ENCODE results near the gene CYP27C1.

CYP27C1 gene

DNA sequence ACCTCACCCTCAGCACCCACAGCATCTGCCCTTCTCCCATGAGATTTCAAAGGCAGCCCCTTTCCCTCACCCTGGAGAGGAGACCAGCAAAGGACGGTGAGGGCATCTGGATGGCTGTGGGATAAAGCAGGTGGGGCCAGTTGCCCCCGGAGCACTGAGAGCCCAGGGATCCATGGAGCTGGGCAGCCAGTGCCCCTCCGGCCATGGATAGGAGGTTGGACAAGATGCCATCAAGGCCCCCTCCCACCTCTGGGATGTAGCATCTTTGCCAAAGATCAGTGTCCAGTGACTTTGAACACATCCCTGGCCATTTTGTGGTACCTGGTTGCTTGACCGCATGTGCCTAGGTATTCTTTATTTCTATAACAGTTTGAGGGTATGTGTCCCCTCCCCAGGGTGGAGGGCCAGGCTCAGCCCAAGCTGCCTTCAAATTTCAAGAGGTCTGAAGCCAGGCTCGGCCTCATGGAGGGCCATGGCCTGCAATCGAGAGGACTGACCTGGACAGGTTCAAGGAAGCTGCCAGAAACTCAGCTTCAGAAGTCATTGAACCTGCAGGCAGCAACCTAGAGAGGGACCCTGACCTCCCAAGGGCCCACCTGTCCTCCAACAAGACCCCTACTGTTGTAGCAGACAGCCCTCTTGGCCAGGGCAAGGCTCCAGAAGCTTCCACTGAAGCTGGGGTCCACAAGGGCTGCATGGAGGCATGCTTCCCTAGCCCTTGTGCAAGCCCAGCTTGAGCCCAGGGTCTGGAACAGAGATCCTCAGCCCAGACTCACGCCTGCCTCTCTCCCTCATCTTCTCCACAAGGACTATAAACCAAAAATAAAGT is 57.6 kb downstream of the CYP27C1 start:
- no peaks in the 10 kb centered on the region for H3K4me1 ChIP-seq (ENCODE audit: insufficient read depth, low read length, severe bottlenecking)
- no peak overlapping the region for H3K4me2 ChIP-seq (ENCODE audit: low read length)
- no peak overlapping the region for H3K9ac ChIP-seq (ENCODE audit: low read length)
- no peaks in the 10 kb centered on the region for H3K9me2 ChIP-seq (ENCODE audit: low read depth, low read length)
- H3K27me3 ChIP-seq (ENCODE audit: insufficient read depth, low read length), result peaks cover 4% of the 10 kb centered on the region; the same call in 1 of the 2 replicates
- no peaks in the 10 kb centered on the region for H4K20me1 ChIP-seq (ENCODE audit: insufficient read depth, low read length)
- no peaks in the 10 kb centered on the region for H3F3A ChIP-seq (ENCODE audit: insufficient read depth, low read length)
- H3K36me3 ChIP-seq (ENCODE audit: insufficient read depth, low read length), result no peaks in the 10 kb centered on the region
- H2AFZ ChIP-seq (ENCODE audit: low read length), result no peak overlapping the region
- no peaks in the 10 kb centered on the region for H3K9me3 ChIP-seq (ENCODE audit: low read length)
- H3K27ac ChIP-seq (ENCODE audit: low read depth, low read length, poor library complexity, severe bottlenecking), result no peak overlapping the region
- H3K79me2 ChIP-seq (ENCODE audit: insufficient read depth, low read length), result no peaks in the 10 kb centered on the region
- H3K4me3 ChIP-seq (ENCODE audit: low read depth, low read length, poor library complexity, severe bottlenecking), result no peak overlapping the region
- TF ChIP-seq, protein P1, sequence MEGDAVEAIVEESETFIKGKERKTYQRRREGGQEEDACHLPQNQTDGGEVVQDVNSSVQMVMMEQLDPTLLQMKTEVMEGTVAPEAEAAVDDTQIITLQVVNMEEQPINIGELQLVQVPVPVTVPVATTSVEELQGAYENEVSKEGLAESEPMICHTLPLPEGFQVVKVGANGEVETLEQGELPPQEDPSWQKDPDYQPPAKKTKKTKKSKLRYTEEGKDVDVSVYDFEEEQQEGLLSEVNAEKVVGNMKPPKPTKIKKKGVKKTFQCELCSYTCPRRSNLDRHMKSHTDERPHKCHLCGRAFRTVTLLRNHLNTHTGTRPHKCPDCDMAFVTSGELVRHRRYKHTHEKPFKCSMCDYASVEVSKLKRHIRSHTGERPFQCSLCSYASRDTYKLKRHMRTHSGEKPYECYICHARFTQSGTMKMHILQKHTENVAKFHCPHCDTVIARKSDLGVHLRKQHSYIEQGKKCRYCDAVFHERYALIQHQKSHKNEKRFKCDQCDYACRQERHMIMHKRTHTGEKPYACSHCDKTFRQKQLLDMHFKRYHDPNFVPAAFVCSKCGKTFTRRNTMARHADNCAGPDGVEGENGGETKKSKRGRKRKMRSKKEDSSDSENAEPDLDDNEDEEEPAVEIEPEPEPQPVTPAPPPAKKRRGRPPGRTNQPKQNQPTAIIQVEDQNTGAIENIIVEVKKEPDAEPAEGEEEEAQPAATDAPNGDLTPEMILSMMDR (IDR thresholded peaks at IDR 0.05; ENCODE audit: low read length), result no peak
- TF ChIP-seq EZH2 (IDR thresholded peaks at IDR 0.05; ENCODE audit: borderline replicate concordance, low read length), result no peak

DNA sequence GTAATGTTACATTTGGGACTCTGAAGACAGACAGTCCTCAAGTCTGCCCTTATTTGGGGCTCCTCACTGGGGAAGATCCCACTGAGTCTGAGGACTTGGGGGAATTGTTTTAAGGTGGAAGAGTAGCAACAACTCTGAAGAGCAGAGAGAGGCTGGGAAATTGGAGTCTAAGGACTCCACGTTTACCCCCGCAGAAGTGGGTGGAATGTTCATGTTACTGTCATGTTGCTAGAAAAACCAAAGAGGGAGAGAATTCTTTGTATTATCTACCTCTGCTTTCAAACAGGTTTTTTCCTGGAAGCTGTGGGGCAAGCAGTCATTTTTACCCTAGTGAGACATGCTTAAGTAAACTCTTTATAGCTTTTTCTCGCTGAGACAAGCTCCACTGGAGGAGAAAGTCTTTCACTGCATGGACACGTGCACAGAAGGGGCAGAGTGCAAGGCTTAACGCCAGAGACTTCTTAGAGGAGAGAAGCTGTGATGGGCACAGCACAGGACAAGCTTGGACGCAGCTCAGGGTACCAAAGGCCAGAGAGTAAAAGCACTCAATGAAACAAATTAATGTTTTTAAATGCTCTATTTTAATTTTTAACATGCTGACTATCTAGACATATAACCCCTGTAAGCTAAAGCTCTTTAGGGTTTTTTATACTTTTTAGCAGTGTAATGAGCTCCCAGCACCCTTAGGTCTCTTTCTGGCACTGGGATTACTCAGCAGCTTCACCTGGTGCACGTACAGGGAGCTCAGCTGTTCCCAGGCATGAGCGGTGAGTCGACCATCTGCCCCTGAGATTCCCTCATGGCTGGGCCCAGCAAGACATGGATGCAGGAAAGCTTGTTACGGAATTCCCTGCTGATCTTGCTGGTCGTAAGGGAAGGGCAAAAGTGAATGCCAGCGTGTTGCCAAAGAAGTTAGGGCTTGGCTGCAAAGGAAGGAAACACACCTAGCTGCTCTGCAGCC is 58.6 kb downstream of the CYP27C1 start:
- no peaks in the 10 kb centered on the region for H3K9me2 ChIP-seq (ENCODE audit: low read depth, low read length)
- no peaks in the 10 kb centered on the region for H3K9me3 ChIP-seq (ENCODE audit: low read length)
- no peaks in the 10 kb centered on the region for H3F3A ChIP-seq (ENCODE audit: insufficient read depth, low read length)
- H4K20me1 ChIP-seq (ENCODE audit: insufficient read depth, low read length), result no peaks in the 10 kb centered on the region
- H2AFZ ChIP-seq (ENCODE audit: low read length), result no peak overlapping the region
- no peaks in the 10 kb centered on the region for H3K4me1 ChIP-seq (ENCODE audit: insufficient read depth, low read length, severe bottlenecking)
- H3K79me2 ChIP-seq (ENCODE audit: insufficient read depth, low read length), result no peaks in the 10 kb centered on the region
- H3K36me3 ChIP-seq (ENCODE audit: insufficient read depth, low read length), result no peaks in the 10 kb centered on the region
- H3K4me2 ChIP-seq (ENCODE audit: low read length), result no peak overlapping the region
- H3K4me3 ChIP-seq (ENCODE audit: low read depth, low read length, poor library complexity, severe bottlenecking), result no peak overlapping the region
- no peak for TF ChIP-seq EZH2 (IDR thresholded peaks at IDR 0.05; ENCODE audit: borderline replicate concordance, low read length)
- TF ChIP-seq, protein P1 (IDR thresholded peaks at IDR 0.05; ENCODE audit: low read length), result no peak
- no peak overlapping the region for H3K9ac ChIP-seq (ENCODE audit: low read length)
- peaks cover 4% of the 10 kb centered on the region; the same call in 1 of the 2 replicates for H3K27me3 ChIP-seq (ENCODE audit: insufficient read depth, low read length)
- H3K27ac ChIP-seq (ENCODE audit: low read depth, low read length, poor library complexity, severe bottlenecking), result no peak overlapping the region

DNA sequence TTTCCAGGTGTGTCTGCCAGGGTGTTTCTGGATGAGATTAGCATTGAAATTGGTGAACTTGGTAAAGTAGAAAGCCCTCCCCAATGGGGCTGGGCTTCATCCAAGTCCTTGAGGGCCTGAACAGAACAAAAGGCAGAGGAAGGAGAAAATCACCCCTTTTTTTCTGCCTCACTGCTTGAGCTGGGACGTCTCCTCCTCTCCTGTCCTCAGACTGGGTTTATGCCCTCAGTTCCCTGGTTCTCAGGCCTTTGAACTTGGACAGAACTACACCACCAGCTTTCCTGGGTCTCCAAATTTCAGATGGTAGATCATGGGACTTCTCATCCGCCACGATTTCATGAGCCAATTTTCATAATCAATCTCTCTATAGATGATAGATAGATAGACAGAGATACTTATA is 59.4 kb downstream of the CYP27C1 start:
- Histone ChIP-seq H4K20me1 (ENCODE audit: insufficient read depth, low read length) (no peaks in the 10 kb centered on the region), H3K79me2 (ENCODE audit: insufficient read depth, low read length) (no peaks in the 10 kb centered on the region), H3K4me1 (ENCODE audit: insufficient read depth, low read length, severe bottlenecking) (no peaks in the 10 kb centered on the region), H3K36me3 (ENCODE audit: insufficient read depth, low read length) (no peaks in the 10 kb centered on the region), H3K4me2 (ENCODE audit: low read length) (no peak overlapping the region), H2AFZ (ENCODE audit: low read length) (no peak overlapping the region), H3F3A (ENCODE audit: insufficient read depth, low read length) (no peaks in the 10 kb centered on the region), H3K27me3 (ENCODE audit: insufficient read depth, low read length) (peaks cover 4% of the 10 kb centered on the region; the same call in 1 of the 2 replicates), H3K27ac (ENCODE audit: low read depth, low read length, poor library complexity, severe bottlenecking) (no peak overlapping the region), H3K4me3 (ENCODE audit: low read depth, low read length, poor library complexity, severe bottlenecking) (no peak overlapping the region), H3K9me3 (ENCODE audit: low read length) (no peaks in the 10 kb centered on the region), H3K9ac (ENCODE audit: low read length) (no peak overlapping the region), H3K9me2 (ENCODE audit: low read depth, low read length) (no peaks in the 10 kb centered on the region)
- TF ChIP-seq, protein P1 (IDR thresholded peaks at IDR 0.05; ENCODE audit: low read length), result no peak
- no peak for TF ChIP-seq EZH2 (IDR thresholded peaks at IDR 0.05; ENCODE audit: borderline replicate concordance, low read length)

All from OCI-LY1 (cell line).